BJ (cell line): ENCODE results near the gene MYH9. TPM values are rescaled to one million over a fixed set of nuclear protein-coding genes. Genes with fewer than 3 reads are reported as not detected.

Experiments used
- CTCF ChIA-PET: fragments of 350-600 bp; formaldehyde crosslinking; extraction: SDS; loops from one replicate; lab custom pipeline; 2021; ENCODE audit warnings: antibody characterized with exemption, inconsistent platforms; lab: Yijun Ruan, JAX
- POLR2A ChIA-PET: fragments of 300-600 bp; sonication (Branson Sonifier 250); formaldehyde crosslinking; extraction: SDS; loops from one replicate; lab custom pipeline; 2021; ENCODE audit warnings: antibody characterized with exemption; lab: Charles Lee
- DNase-seq: peaks from one replicate; pipeline ENCODE4 v3.0.0-alpha.2; 2011; ENCODE audit warnings: low read depth
- H3K27me3 ChIP-seq: 2 replicates; pipeline ENCODE4 v1.6.0; 2011; ENCODE audit warnings: low read length; ENCODE audit not compliant: control insufficient read depth, insufficient read depth
- H3K36me3 ChIP-seq: 2 replicates; pipeline ENCODE4 v1.5.1; 2011; ENCODE audit warnings: low read length; ENCODE audit not compliant: control insufficient read depth, insufficient read depth
- H3K4me3 ChIP-seq: 2 replicates; pipeline ENCODE4 v1.5.1; 2011; ENCODE audit warnings: low read depth, mild to moderate bottlenecking, control low read depth, low read length
- polyA plus RNA-seq: library from polyadenylated mRNA; depleted of rRNA; stranded (reverse); fragments of >200 nt; gene quantifications from 2 replicates; pipeline ENCODE4 v1.2.3, GENCODE V29; 2011
- TF ChIP-seq, protein P1 (sequence below): IDR thresholded peaks from 2 replicates; pipeline ENCODE4 v1.5.1; 2011; ENCODE audit warnings: low read depth, mild to moderate bottlenecking, control low read depth, inconsistent platforms, low read length, moderate library complexity; ENCODE audit not compliant: insufficient read depth

MYH9 gene
- polyA plus RNA-seq, 1 experiment, result 340 TPM

DNA sequence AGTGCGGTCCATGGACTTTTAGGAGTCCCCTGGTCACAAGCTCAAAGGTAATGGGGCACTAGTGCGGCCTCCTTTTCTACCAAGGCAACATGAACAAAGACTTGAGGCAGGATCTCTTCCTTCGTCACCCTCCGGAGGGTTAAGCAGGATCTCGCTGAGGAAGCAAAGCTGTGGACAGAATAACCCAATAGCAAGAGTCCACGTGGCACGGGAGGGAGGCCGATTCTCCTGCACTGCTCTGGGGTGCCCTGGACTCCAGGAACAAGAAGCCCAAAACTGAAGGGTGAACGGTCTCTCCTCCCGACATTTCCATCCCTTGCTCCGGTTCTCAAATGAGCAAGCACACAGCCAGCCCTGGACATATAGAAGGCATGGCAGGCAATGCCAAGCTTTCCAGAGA, 20.7 kb downstream of the MYH9 start:
- Histone ChIP-seq H3K27me3 (no peaks in the 10 kb centered on the region), H3K4me3 (no peak overlapping the region), H3K36me3 (peaks cover 5% of the 10 kb centered on the region)
- TF ChIP-seq, protein P1, sequence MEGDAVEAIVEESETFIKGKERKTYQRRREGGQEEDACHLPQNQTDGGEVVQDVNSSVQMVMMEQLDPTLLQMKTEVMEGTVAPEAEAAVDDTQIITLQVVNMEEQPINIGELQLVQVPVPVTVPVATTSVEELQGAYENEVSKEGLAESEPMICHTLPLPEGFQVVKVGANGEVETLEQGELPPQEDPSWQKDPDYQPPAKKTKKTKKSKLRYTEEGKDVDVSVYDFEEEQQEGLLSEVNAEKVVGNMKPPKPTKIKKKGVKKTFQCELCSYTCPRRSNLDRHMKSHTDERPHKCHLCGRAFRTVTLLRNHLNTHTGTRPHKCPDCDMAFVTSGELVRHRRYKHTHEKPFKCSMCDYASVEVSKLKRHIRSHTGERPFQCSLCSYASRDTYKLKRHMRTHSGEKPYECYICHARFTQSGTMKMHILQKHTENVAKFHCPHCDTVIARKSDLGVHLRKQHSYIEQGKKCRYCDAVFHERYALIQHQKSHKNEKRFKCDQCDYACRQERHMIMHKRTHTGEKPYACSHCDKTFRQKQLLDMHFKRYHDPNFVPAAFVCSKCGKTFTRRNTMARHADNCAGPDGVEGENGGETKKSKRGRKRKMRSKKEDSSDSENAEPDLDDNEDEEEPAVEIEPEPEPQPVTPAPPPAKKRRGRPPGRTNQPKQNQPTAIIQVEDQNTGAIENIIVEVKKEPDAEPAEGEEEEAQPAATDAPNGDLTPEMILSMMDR, result no peak
- ChIA-PET POLR2A (interaction anchor here (1.1 kb wide), 1 partner anchor 21 kb away, joined by 3 read pairs; the partner anchor contains the start of gene MYH9), CTCF (interaction anchor here (0.8 to 1.4 kb wide), 4 partner anchors 11 to 102 kb away, joined by 3 to 4 read pairs (median 3); no protein-coding TSS in a partner anchor)
- no peak for DNase-seq

DNA sequence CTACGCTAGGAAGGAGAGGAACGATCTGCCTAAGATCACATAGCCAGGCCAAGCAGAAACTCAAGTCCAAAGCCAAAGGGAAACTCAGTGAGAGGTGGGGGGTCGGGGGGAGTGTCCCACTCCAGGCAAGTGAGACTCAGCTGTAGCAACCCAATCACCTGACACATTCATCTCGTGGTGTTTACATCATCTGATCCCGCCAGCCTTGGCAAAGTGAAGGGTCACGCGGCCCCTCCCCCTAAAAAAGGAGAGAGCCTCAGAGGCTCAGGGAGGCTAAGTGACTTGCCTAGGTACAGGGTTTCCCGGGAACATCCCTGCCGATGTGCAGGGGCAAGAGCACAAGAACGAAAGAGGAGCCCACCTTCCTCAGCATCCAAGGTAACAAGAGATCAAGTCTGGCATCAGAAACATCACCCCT, 21.5 kb downstream of the MYH9 start:
- ChIA-PET POLR2A (interaction anchor here (1.1 kb wide), 1 partner anchor 22 kb away, joined by 3 read pairs; the partner anchor contains the start of gene MYH9), CTCF (interaction anchor here (0.8 to 1.4 kb wide), 3 partner anchors 11 to 103 kb away, joined by 3 to 4 read pairs (median 3); no protein-coding TSS in a partner anchor)
- no peak overlapping the region for H3K4me3 ChIP-seq
- DNase-seq, result no peak
- TF ChIP-seq, protein P1, result no peak
- no peaks in the 10 kb centered on the region for H3K27me3 ChIP-seq
- peaks cover 5% of the 10 kb centered on the region for H3K36me3 ChIP-seq

DNA sequence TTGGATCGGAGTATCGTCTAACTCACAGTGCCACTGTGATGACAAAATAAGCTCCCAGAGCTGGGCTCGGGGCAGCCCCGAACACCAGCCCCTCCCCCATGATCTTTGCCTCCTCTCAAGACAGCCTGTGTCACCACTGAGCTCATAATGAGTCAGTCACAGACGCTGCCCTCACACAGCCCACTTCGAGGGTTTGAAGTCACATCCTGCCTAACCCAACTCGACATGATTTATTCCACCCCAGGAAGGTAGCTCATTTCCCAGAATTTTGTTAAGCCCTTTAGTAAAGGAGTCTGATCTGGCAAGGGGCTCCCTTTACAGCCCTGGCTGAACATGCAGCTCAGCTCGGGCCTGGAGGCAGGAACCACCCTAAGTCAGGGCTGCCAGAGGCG, 22.8 kb downstream of the MYH9 start:
- TF ChIP-seq, protein P1, result no peak
- peaks cover 5% of the 10 kb centered on the region for H3K36me3 ChIP-seq
- no peaks in the 10 kb centered on the region for H3K27me3 ChIP-seq
- ChIA-PET POLR2A (interaction anchor here (0.6 to 0.9 kb wide), 3 partner anchors 9 to 117 kb away, joined by 3 to 9 read pairs (median 3); partner anchors contain the start of gene TXN2), CTCF (interaction anchor here (0.5 to 1.8 kb wide), 5 partner anchors 13 to 105 kb away, joined by 3 to 5 read pairs (median 3); no protein-coding TSS in a partner anchor)
- H3K4me3 ChIP-seq, result no peak overlapping the region
- DNase-seq, result peak; percentile 66

DNA sequence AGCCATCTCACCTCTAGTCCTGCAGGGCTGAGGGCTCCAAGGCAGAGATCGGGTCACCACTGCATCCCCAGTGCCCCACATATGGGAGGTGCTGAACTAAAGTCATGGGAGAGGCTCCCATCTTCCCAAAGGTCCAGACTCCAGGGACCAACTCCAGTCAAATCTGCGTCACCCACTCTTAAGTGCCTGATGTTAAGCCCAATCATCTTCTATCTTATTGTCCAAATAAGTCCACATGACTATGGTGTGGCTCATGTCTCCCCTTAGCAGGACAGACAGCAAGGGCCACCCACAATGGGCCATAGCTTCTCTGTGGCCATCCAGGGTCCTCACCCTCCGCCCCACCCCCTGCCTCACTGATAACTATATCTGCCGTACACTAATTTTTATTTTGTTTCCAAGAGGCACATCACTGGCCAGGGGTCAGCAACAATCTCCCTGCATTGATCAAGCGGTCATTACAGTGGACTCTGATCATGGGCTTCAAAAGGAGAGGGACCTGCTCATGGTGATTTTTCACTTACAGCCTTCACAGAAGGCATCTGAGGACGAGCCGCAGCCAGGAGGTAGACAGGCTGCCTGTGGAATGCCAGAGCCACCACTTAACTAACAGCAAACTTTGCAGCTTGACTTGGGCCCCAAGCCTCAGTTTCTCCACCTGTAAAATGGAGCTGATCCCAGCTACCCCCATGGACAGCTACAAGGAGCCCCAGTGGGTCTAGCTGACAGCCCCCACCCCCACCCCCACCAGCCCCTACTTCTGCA, 23.3 kb downstream of the MYH9 start:
- no peak for DNase-seq
- TF ChIP-seq, protein P1, result no peak
- peaks cover 5% of the 10 kb centered on the region for H3K36me3 ChIP-seq
- H3K27me3 ChIP-seq, result no peaks in the 10 kb centered on the region
- ChIA-PET CTCF (interaction anchor here (0.5 to 1.8 kb wide), 5 partner anchors 12 to 106 kb away, joined by 3 to 5 read pairs (median 3); no protein-coding TSS in a partner anchor), POLR2A (interaction anchor here (0.6 to 0.9 kb wide), 2 partner anchors 8 to 24 kb away, joined by 3 to 9 read pairs; no protein-coding TSS in a partner anchor)
- no peak overlapping the region for H3K4me3 ChIP-seq

DNA sequence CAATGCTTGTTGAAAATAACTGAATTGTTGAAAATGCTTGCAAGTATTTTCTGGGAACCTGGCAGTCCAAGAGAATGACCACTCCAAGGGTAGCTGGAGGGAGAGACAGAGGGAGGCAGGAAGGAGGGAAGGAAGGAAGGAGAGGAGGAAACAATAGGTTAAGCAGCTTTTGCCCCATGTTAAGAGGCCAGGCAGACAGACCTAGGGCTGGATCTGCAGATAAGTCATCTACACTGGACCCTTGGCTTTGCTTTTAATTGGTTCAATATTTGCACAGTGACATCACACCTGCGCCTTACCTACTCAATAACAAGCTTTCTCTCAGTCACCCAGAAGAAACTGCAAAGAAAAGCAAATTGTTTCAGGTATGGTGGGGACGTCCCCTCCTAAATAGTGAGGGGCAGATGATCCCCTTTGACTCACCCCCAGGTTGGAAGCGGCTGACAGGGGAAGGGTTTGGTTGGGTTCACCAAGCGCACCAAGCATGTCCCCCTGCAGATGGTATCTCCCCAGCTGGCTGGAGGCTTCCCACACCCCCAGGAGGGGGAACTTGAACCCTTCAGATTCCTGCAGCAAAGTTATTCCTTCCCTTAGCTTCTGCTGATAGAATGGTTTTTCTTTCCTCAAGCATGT, 24.3 kb downstream of the MYH9 start:
- POLR2A ChIA-PET, result no interaction called here
- Histone ChIP-seq H3K36me3 (peaks cover 5% of the 10 kb centered on the region), H3K27me3 (no peaks in the 10 kb centered on the region), H3K4me3 (no peak overlapping the region)
- CTCF ChIA-PET, result no interaction called here
- TF ChIP-seq, protein P1, result no peak
- no peak for DNase-seq
